ENCODE data around the gene HIF3A.

- TF ChIP-seq JUN (IDR thresholded peaks at IDR 0.05; ENCODE audit: low read depth, low read length) = no peak
- no peak for TF ChIP-seq CEBPB (IDR thresholded peaks at IDR 0.05; ENCODE audit: low read depth, low read length)
- no peak for TF ChIP-seq CTCF (IDR thresholded peaks at IDR 0.05; ENCODE audit: control extremely low read depth in 1 of 3, insufficient read depth in 1 of 3, low read depth in 1 of 3, low read length in 3 of 3)
- TF ChIP-seq HDAC6 (IDR thresholded peaks at IDR 0.05; ENCODE audit: low read depth, low read length) = no peak
- no peak for TF ChIP-seq EP300 (IDR thresholded peaks at IDR 0.05; ENCODE audit: borderline replicate concordance in 1 of 2, low read depth in 2 of 2, low read length in 2 of 2)
- TF ChIP-seq YY1 (IDR thresholded peaks at IDR 0.05; ENCODE audit: low read depth, low read length) = no peak
- TF ChIP-seq TCF12 (IDR thresholded peaks at IDR 0.05; ENCODE audit: low read depth, low read length) = no peak
- no peak for TF ChIP-seq POLR2A (IDR thresholded peaks at IDR 0.05; ENCODE audit: control extremely low read depth in 1 of 2, low read depth in 2 of 2, low read length in 2 of 2)
- TF ChIP-seq CREB1 (IDR thresholded peaks at IDR 0.05) = no peak
- no peak for TF ChIP-seq SIX5 (IDR thresholded peaks at IDR 0.05; ENCODE audit: low read depth, low read length)
Observed at GRCh38 chr19:46271481-46272197, 25.2 kb upstream of the HIF3A start.

All from H1 (cell line).